Testis (tissue), 2 donors: Measurements from ENCODE around the gene CDKN3.

Source experiments
- CTCF ChIP-seq, 3 experiments: fragments of 450-650 bp in 2 of 3; fragments of 200-600 bp in 1 of 3; sonication (generic) in 1 of 3; IDR thresholded peaks; one replicate each; pipeline ENCODE4 v1.5.1; 2016 to 2019; ENCODE audit warnings: antibody characterized with exemption in 3 of 3, mild to moderate bottlenecking in 2 of 3, moderate library complexity in 1 of 3
- POLR2A ChIP-seq: fragments of 450-650 bp; IDR thresholded peaks from one replicate; pipeline ENCODE4 v1.6.1; 2017; ENCODE audit warnings: antibody characterized with exemption, mild to moderate bottlenecking, moderate library complexity

GRCh38 chr14:54435500-54435981, 38.7 kb downstream of the CDKN3 start:
- TF ChIP-seq CTCF (IDR thresholded peaks at IDR 0.05) (no peak), POLR2A (no peak)
